NB4 (cell line): ENCODE data around the gene FOCAD.

Experiments used
- POLR2A ChIP-seq: IDR thresholded peaks from 2 replicates; pipeline ENCODE4 v1.6.1; 2011; ENCODE audit warnings: mild to moderate bottlenecking; ENCODE audit not compliant: insufficient read length; ENCODE audit errors: extremely low read depth
- TF ChIP-seq, protein P1 (sequence below): IDR thresholded peaks from one replicate; pipeline ENCODE4 v1.5.1; 2012; ENCODE audit warnings: low read depth, low read length
- TF ChIP-seq, protein P2 (sequence below): IDR thresholded peaks from 2 replicates; pipeline ENCODE4 v1.6.1; 2011; ENCODE audit warnings: low read depth, low read length

DNA sequence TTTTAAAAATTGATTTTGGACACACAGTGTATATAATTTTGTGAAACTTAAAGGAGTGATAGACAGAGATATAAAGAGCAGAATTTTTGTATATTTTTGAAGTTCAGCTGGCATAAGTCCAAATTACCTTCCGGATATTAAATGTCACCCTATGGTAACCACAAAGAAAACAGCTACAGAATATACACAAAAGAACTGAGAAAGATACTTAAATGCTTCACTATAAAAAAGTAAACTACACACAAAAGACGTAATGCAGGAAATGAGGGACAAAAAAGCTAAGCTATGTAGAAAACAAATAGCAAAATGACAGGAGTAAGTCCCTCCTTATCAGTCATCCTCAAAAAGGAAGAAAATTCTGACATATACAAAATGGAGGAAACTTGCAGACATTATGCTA, 318.0 kb downstream of the FOCAD start:
- TF ChIP-seq, protein P1, sequence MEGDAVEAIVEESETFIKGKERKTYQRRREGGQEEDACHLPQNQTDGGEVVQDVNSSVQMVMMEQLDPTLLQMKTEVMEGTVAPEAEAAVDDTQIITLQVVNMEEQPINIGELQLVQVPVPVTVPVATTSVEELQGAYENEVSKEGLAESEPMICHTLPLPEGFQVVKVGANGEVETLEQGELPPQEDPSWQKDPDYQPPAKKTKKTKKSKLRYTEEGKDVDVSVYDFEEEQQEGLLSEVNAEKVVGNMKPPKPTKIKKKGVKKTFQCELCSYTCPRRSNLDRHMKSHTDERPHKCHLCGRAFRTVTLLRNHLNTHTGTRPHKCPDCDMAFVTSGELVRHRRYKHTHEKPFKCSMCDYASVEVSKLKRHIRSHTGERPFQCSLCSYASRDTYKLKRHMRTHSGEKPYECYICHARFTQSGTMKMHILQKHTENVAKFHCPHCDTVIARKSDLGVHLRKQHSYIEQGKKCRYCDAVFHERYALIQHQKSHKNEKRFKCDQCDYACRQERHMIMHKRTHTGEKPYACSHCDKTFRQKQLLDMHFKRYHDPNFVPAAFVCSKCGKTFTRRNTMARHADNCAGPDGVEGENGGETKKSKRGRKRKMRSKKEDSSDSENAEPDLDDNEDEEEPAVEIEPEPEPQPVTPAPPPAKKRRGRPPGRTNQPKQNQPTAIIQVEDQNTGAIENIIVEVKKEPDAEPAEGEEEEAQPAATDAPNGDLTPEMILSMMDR: no peak
- TF ChIP-seq, protein P2, sequence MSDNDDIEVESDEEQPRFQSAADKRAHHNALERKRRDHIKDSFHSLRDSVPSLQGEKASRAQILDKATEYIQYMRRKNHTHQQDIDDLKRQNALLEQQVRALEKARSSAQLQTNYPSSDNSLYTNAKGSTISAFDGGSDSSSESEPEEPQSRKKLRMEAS: no peak
- TF ChIP-seq POLR2A: no peak
